Measurements from ENCODE around the gene AQP2. TPM values are rescaled to one million over a fixed set of nuclear protein-coding genes. Genes with fewer than 3 reads are reported as not detected.

AQP2 gene
- total RNA-seq, 1 experiment from 2014 or later, result 0.36 TPM

GRCh38 chr12:49979791-49980190, 29.3 kb downstream of the AQP2 start:
- H3K4me3 ChIP-seq (ENCODE audit: low read depth in 2 of 2, low read length in 2 of 2), result no peak overlapping the region
- H3K9me3 ChIP-seq (ENCODE audit: control insufficient read depth, insufficient read depth, low read depth, low read length), result no peaks in the 10 kb centered on the region
- TF ChIP-seq CTCF (IDR thresholded peaks at IDR 0.05), result no peak
- TF ChIP-seq POLR2AphosphoS5 (IDR thresholded peaks at IDR 0.05; ENCODE audit: low read depth, low read length), result no peak
- TF ChIP-seq REST (IDR thresholded peaks at IDR 0.05; ENCODE audit: insufficient read depth in 1 of 2, low read depth in 2 of 2, low read length in 1 of 2), result no peak
- no peak for TF ChIP-seq TCF7L2 (IDR thresholded peaks at IDR 0.05; ENCODE audit: low read depth, low read length)
- no peak for TF ChIP-seq SIN3A (IDR thresholded peaks at IDR 0.05; ENCODE audit: borderline replicate concordance, insufficient read depth, low read depth, low read length)
- peaks cover 4% of the 10 kb centered on the region for H3K4me1 ChIP-seq (ENCODE audit: control insufficient read depth, insufficient read depth, low read length)
- H3K36me3 ChIP-seq (ENCODE audit: control insufficient read depth, insufficient read depth, low read length), result no peaks in the 10 kb centered on the region
- BruUV-seq (replicated peaks), result no TSS peak
- intact Hi-C loops (cut with micrococcal nuclease; ENCODE audit: unreplicated experiment) (no loop called here), in situ Hi-C loops (cut with HindIII; ENCODE audit: low pct_unique_long_range_greater_than_20kb, low sequenced_read_pairs) (no loop called here)
- DNase-seq (ENCODE audit: low read depth, low spot score) (no peak), ATAC-seq (no peak)
- H3K27ac ChIP-seq (ENCODE audit: low read length), result no peak overlapping the region
- ChIA-PET CTCF (interaction anchor here (0.6 to 0.7 kb wide), 2 partner anchors 27 to 106 kb away, joined by 5 to 8 read pairs; no protein-coding TSS in a partner anchor), POLR2A (no interaction called here)
- H3K27me3 ChIP-seq (ENCODE audit: control insufficient read depth, insufficient read depth, low read length), result no peaks in the 10 kb centered on the region

- DNase-seq (ENCODE audit: low read depth, low spot score) (no peak), ATAC-seq (no peak)
- Histone ChIP-seq H3K27ac (ENCODE audit: low read length) (no peak overlapping the region), H3K36me3 (ENCODE audit: control insufficient read depth, insufficient read depth, low read length) (no peaks in the 10 kb centered on the region), H3K27me3 (ENCODE audit: control insufficient read depth, insufficient read depth, low read length) (no peaks in the 10 kb centered on the region), H3K4me1 (ENCODE audit: control insufficient read depth, insufficient read depth, low read length) (peaks cover 4% of the 10 kb centered on the region), H3K4me3 (ENCODE audit: low read depth in 2 of 2, low read length in 2 of 2) (no peak overlapping the region), H3K9me3 (ENCODE audit: control insufficient read depth, insufficient read depth, low read depth, low read length) (no peaks in the 10 kb centered on the region)
- no peak for TF ChIP-seq SIN3A (IDR thresholded peaks at IDR 0.05; ENCODE audit: borderline replicate concordance, insufficient read depth, low read depth, low read length)
- TF ChIP-seq POLR2AphosphoS5 (IDR thresholded peaks at IDR 0.05; ENCODE audit: low read depth, low read length), result no peak
- no peak for TF ChIP-seq TCF7L2 (IDR thresholded peaks at IDR 0.05; ENCODE audit: low read depth, low read length)
- TF ChIP-seq REST (IDR thresholded peaks at IDR 0.05; ENCODE audit: insufficient read depth in 1 of 2, low read depth in 2 of 2, low read length in 1 of 2), result no peak
- no peak for TF ChIP-seq CTCF (IDR thresholded peaks at IDR 0.05)
- BruUV-seq (replicated peaks), result no TSS peak
- in situ Hi-C loops (cut with HindIII; ENCODE audit: low pct_unique_long_range_greater_than_20kb, low sequenced_read_pairs) (no loop called here), intact Hi-C loops (cut with micrococcal nuclease; ENCODE audit: unreplicated experiment) (no loop called here)
- ChIA-PET POLR2A (no interaction called here), CTCF (interaction anchor here (0.6 to 0.7 kb wide), 2 partner anchors 58 kb away, joined by 5 read pairs; no protein-coding TSS in a partner anchor)
These were observed 30.2 kb downstream of the AQP2 start for GRCh38 chr12:49980501-49981349.

Data from Panc1 (cell line).